NCI-H2196 (cell line): ENCODE results near the gene LRRC59.
"Not testable (repeated sequence)": the region's sequence is repeated elsewhere in the genome, so short reads cannot be mapped to it uniquely, and the experiment has no call there.

Source experiments
- DNase-seq: peaks from one replicate; lab custom pipeline; 2025; ENCODE audit not compliant: unreplicated experiment; lab: John Stamatoyannopoulos, UW

The LRRC59 gene

DNA sequence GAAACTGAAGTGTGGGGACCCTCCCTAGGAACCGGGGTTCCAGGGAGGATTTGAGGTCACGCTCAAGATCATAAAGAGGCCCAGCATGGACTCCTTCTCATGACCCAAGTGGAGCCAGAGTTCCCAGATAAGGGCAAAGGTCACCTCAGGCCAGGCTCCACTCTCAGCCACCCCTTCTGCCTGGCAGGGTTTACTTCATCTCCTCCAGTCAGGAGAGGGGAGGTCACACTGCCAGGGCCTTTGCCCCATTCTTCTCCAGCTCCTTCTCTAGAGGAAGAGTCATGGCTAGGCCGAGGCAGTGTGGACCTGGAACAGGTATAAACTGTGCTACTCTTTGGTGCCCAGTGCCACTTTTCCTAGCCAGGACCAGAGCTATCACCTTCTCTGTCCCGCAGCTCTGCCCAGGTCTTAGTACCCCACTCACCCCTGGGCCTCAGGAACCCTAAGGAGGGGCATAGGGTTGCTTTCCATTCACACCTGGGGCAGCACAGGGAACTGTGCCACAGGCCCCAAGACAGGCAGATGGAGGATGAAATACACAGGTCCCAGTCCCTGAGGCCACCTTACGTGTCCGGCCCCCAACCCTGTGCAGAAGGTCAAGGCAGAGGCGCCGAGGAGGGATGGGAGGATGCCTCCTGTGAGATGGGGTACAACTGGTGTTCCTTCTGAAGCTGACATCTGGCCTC is 27.8 kb upstream of the LRRC59 start:
- no peak for DNase-seq

DNA sequence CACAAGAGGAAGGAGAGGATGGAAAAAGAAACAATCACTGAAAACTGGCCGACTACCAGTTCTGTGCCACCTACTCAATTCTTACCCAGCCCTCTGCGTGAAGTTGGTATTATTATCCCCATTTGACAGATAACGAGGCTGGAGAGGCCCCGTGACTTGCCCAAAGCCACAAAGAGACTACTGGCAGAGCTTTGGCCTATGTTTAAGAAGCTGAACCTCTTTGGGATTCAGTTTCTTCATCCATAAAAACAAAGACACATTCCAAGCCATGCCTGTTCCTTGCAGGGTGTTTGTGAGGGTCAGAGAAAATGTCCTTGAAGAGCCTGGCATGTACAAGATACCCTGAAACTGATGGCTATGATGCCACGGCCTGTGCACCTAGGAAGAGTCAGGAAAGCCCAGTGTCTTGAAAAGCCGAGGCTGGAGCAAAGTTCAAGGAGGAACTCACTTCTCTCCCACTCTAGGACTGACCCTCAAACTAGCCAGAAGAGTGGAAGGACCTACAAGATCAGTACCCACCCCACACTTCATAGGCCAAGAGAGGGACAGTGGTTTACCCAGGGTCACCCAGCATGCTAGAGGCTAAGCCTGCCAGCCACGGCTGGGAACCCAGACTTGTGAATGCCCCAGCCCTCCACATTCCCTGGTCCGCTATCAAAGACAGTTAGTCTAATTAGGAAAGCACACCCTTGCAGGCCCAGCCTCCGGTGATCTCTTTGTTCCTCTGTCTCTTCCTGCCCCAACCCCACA is 27.1 kb upstream of the LRRC59 start:
- no peak for DNase-seq

DNA sequence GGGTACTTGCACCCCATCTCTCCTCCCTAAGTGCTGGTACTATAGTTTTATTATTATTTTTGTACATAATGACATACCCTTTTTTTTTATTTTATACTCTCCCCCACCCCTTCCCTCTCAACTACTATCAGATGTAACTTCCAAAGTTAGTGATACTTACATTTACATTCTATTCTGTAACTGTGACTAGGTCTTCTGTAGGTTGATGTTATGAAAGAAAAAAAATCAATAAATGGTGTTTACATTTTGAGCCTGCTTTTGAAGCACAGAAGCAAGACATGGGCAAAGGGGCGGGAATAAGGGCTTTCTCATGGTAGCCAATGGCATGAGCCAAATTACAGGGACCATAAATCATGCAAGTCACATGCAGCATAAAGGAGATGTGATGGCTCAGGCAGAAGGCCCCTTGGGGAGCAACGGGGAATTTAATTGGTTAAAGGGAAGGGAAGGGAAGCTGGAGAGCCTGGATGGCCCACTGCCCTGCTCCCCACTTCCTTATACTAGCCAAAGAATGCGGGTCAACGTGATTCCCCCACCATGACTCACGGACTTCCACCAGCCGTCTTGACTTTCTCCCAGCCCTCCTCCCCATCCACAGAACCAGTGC is 26.3 kb upstream of the LRRC59 start:
- no peak for DNase-seq

DNA sequence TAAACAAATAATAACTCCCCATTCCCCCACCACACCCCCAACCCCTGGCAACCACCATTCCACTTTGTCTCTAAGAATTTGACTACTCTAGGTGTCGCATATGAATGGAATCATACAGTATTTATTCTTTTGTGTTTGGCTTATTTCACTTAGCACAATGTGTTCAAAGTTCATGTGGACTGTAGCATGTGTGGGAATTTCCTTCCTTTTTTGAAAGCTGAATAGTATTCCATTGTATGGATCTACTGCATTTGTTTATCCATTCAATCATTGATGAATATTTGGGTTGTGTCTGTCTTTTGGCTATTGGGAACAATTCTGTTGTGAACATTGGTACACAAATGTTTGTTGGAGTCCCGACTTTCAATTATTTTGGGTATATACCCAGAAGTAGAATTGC is 25.4 kb upstream of the LRRC59 start:
- no peak for DNase-seq

- no peak for DNase-seq
These were observed 24.2 kb upstream of the LRRC59 start for GRCh38 chr17:50421308-50422051.

DNA sequence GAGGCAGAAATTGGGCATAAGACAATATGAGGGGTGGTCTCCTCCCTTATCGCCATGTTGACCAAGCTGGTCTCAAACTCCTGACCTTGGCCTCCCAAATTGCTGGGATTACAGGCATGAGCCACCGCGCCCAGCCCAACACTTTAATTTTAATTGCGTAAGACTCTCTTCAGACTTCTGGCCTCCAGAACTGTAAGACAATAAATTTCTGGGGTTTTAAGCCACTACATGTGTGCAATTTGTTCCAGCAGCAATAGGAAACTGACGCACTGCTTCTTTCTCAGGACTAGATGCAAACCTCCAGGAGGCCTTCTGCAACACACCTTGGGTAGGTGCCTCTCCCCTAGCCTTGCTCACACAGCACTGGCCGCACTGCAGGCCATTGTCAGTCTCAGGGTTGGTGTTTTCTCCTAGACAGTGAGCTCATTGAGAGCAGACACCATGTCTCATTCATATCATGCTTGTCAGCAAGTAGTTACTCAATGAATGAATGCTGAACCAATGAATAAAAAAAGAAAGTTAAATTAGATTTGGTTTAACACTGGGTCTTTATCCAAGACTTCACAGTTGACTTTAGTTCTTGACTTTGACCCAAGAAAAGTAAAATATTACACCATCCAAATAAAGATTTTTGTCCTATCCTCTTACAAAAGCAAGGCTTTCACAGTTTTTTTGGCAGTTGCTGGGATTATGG is 23.2 kb upstream of the LRRC59 start:
- no peak for DNase-seq

DNA sequence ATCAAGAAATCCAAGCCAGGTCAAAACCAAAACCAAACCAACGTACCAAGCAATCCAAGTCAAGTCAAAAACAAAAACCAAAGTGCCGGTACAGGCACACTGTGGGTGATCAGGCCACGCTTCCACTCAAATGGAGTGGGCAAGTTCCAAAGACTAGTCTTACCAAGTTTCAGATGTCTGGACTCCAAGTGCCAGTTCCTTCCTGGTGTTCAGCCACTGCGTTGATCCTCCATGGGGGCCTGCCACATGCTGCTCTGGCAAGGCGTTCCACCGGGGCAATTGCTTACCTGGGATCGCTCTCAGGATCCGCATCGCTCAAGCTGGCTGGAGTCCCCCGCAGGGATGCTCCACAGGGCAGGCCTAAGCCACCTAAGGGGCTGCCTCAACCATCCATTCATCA is 22.3 kb upstream of the LRRC59 start:
- DNase-seq = not testable (repeated sequence)

DNA sequence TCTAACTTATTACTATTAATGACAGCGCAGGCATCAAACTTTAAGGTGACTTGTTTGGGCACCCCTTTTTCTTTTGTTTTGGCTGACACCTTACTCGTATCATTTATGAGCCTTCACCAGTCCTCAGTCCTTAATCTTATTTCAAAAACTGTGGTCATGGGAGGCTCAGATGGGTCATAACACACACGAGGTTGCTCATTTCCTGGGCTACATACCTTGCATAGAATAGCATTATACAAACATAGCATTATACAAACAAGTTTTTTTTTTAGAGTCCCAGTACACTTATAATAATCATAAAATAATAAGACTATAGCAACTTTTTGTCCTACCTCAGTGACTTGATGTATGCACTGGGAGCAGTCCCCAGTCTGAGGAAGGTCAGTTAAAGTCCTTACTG is 17.5 kb upstream of the LRRC59 start:
- DNase-seq = no peak

DNA sequence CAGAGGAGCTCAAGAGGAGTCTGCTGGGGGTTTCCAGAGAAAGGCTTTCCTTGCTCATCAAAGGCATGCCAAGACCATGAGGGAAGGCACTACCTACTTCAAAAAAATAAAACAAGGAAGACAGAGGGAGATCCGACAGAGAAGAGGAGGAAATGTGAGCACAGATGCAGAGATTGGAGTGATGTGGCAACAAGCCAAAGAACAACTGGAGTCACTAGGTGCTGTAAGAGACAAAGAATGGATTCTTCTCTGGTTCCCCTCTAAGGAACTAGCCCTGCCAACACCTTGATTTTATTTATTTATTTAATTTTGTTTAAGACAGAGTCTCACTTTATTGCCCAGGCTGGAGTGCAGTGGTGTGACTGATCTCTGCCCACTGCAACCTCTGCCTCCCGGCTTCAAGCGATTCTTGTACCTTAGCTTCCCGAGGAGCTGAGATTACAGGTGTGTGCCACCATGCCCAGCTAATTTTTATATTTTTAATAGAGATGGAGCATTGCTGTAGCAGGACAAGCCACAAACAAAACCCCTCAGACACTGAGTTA is 14.9 kb upstream of the LRRC59 start:
- DNase-seq = no peak

DNA sequence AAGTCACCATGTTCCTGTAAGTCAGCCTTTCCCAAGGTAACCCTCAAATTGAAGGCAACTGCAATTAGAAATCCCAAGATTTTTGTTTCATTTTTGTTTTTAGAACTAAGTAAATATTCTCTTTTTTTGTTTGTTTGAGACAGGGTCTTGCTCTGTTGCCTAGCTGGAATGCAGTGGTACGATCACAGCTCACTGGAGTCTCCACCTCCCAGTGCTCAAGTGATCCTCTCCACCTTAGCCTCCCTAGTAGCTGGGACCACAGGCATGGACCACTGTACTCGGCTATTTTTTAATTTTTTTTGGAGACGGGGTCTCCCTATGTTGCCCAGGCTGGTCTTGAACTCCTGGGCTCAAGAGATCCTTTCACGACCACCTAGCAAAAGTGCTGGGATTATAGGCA is 10.6 kb upstream of the LRRC59 start:
- DNase-seq = no peak

GRCh38 chr17:50406578-50406977 is 9.3 kb upstream of the LRRC59 start:
- no peak for DNase-seq

- DNase-seq = not testable (repeated sequence)
These were observed 8.0 kb upstream of the LRRC59 start for GRCh38 chr17:50405351-50405750.

- DNase-seq = not testable (repeated sequence)
These were observed 2.3 kb upstream of the LRRC59 start for GRCh38 chr17:50399591-50399990.

GRCh38 chr17:50398672-50399071 is 1.3 kb upstream of the LRRC59 start:
- DNase-seq = not testable (repeated sequence)

DNA sequence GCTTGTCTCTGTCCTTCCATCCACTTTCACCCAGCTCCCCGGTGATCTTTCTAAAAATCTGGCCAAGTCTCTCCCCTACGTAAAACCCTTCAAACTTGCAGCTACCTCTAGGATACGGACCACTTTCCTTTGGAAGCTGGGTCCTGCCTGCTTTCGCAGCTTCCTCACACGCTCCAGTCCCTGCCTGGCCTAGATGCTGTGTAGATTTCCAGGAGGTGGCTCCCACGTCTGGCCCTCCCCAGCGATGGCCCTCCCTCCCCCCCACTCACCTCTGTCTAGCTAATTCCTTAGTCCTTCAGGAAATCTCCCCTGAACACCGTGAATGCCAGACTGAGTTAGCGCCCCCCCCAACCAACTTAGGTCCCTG is 579 bp upstream of the LRRC59 start:
- DNase-seq = no peak

DNA sequence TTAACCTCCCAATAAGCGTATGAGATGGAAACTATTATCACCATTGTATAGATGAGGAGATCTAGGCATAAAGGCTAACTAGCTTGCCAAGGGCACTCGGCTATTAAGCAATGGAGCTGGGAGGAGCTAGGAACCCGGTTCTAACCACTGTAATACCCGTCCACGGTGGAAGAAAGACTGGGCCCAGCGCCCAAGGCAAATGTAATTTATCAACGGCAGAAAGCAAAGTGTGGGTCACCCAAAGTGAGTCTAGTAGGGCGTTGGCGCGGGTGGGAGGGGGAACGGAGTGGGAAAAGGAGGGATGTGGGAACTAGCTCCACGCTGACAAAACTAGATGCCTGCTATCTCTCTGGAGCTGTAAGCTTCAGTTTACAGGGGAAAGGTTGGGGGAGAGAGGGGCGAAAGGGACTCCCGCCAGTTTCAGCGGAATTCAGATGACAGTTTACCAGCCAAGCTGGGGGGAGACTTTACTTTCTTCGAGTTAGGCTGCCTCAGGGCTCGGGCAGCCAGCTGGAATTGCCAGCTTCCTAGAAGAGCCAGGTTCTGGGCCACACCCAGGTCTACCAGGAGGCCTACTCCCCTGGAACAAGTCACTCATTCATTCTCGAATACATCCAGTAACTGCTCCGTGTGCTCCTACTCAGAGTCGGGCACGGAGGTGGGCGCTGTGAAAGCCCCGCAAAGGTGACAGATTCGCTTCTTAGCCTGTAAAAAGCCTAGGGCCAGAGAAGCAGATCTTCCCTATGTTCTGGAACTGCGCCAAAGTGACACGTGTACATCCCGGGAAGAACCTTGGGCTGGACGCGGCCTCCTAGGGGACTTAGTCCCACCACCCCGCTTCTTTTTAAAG is 837 bp downstream of the LRRC59 start:
- DNase-seq = peak; percentile 56

- DNase-seq = peak; percentile 15
These were observed 2.6 kb downstream of the LRRC59 start for GRCh38 chr17:50394711-50395110.

- no peak for DNase-seq
These were observed 3.6 kb downstream of the LRRC59 start for GRCh38 chr17:50393700-50394099.

GRCh38 chr17:50392621-50393020 is 4.7 kb downstream of the LRRC59 start:
- DNase-seq = no peak

DNA sequence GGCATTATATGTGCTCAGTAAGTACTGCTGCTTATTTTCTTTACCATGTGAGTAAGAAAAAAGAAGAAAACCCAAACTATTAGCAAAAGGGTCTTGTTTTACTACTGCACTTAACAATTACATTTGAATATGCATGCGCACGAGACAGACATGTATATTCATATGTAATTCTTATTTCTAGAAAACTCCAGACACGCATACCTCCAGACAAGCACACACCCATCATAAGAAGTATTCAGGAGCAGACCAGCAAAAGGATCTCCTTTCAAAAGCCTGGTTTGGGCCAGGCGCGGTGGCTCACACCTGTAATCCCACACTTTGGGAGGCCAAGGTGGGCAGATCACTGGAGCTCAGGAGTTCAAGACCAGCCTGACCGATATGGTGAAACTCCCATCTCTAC is 7.8 kb downstream of the LRRC59 start:
- no peak for DNase-seq
